ENCODE measurements around the gene ANKRD33. TPM values are rescaled to one million over a fixed set of nuclear protein-coding genes. Genes with fewer than 3 reads are reported as not detected.

Gene ANKRD33
- total RNA-seq, 1 experiment from 2014 or later, result not detected

DNA sequence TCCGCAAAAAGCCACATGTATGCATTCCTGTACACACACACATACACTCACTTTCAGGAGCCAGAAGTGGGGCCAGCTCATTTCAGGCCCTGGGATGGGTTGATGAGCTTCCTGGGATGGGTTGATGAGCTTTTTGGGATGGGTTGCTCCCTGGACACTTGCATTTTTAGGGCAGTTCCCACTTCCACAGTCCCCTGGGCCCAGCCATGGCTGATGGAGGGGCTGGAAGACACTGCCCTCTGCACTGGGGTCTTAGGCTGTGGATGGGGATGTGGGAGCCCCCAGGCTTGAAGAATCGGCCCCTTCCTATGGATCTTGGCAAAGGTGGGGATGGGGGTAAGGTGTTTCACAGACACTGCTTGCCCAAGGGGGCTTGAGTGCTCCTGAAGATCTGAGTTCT lies 32.1 kb downstream of the ANKRD33 start:
- no peak overlapping the region for H3K27ac Mint-ChIP-seq (ENCODE audit: unreplicated experiment)
- no TSS peak for BruUV-seq (replicated peaks)
- DNase-seq, result no peak
- ChIA-PET POLR2A (no interaction called here), CTCF (no interaction called here)
- no peak overlapping the region for H3K4me3 ChIP-seq (ENCODE audit: low read depth, low read length)
- H3K36me3 Mint-ChIP-seq (ENCODE audit: insufficient read depth, unreplicated experiment), result no peaks in the 10 kb centered on the region
- intact Hi-C loops (cut with micrococcal nuclease; ENCODE audit: unreplicated experiment), result no loop called here
- H3K4me3 Mint-ChIP-seq (ENCODE audit: unreplicated experiment), result no peak overlapping the region
- H3K9me3 Mint-ChIP-seq (ENCODE audit: unreplicated experiment), result no peaks in the 10 kb centered on the region
- no peaks in the 10 kb centered on the region for H3K27me3 Mint-ChIP-seq (ENCODE audit: insufficient read depth, unreplicated experiment)
- no peaks in the 10 kb centered on the region for H3K36me3 ChIP-seq (ENCODE audit: control insufficient read depth, insufficient read depth, low read length)
- H3K9me3 ChIP-seq, result no peaks in the 10 kb centered on the region
- peaks cover 15% of the 10 kb centered on the region for H3K4me1 Mint-ChIP-seq (ENCODE audit: low read depth, unreplicated experiment)
- peaks cover 9% of the 10 kb centered on the region for H3K4me1 ChIP-seq
- TF ChIP-seq, protein P1, sequence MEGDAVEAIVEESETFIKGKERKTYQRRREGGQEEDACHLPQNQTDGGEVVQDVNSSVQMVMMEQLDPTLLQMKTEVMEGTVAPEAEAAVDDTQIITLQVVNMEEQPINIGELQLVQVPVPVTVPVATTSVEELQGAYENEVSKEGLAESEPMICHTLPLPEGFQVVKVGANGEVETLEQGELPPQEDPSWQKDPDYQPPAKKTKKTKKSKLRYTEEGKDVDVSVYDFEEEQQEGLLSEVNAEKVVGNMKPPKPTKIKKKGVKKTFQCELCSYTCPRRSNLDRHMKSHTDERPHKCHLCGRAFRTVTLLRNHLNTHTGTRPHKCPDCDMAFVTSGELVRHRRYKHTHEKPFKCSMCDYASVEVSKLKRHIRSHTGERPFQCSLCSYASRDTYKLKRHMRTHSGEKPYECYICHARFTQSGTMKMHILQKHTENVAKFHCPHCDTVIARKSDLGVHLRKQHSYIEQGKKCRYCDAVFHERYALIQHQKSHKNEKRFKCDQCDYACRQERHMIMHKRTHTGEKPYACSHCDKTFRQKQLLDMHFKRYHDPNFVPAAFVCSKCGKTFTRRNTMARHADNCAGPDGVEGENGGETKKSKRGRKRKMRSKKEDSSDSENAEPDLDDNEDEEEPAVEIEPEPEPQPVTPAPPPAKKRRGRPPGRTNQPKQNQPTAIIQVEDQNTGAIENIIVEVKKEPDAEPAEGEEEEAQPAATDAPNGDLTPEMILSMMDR (IDR thresholded peaks at IDR 0.05; ENCODE audit: insufficient read depth in 1 of 2, low read depth in 1 of 2, low read length in 1 of 2, severe bottlenecking in 1 of 2, unreplicated experiment in 1 of 2), result no peak
- no peaks in the 10 kb centered on the region for H3K27me3 ChIP-seq (replicated peaks; ENCODE audit: control insufficient read depth, insufficient read depth, low read length)

- H3K27me3 Mint-ChIP-seq (ENCODE audit: insufficient read depth, unreplicated experiment), result no peaks in the 10 kb centered on the region
- no peaks in the 10 kb centered on the region for H3K9me3 Mint-ChIP-seq (ENCODE audit: unreplicated experiment)
- TF ChIP-seq, protein P1 (IDR thresholded peaks at IDR 0.05; ENCODE audit: insufficient read depth in 1 of 2, low read depth in 1 of 2, low read length in 1 of 2, severe bottlenecking in 1 of 2, unreplicated experiment in 1 of 2), result no peak
- Histone ChIP-seq H3K4me3 (ENCODE audit: low read depth, low read length) (no peak overlapping the region), H3K36me3 (ENCODE audit: control insufficient read depth, insufficient read depth, low read length) (no peaks in the 10 kb centered on the region), H3K4me1 (peaks cover 20% of the 10 kb centered on the region), H3K9me3 (no peaks in the 10 kb centered on the region), H3K27me3 (replicated peaks; ENCODE audit: control insufficient read depth, insufficient read depth, low read length) (no peaks in the 10 kb centered on the region)
- BruUV-seq (replicated peaks), result no TSS peak
- DNase-seq, result no peak
- no peaks in the 10 kb centered on the region for H3K36me3 Mint-ChIP-seq (ENCODE audit: insufficient read depth, unreplicated experiment)
- H3K27ac Mint-ChIP-seq (ENCODE audit: unreplicated experiment), result no peak overlapping the region
- intact Hi-C loops (cut with micrococcal nuclease; ENCODE audit: unreplicated experiment), result no loop called here
- peaks cover 19% of the 10 kb centered on the region for H3K4me1 Mint-ChIP-seq (ENCODE audit: low read depth, unreplicated experiment)
- H3K4me3 Mint-ChIP-seq (ENCODE audit: unreplicated experiment), result no peak overlapping the region
- ChIA-PET POLR2A (no interaction called here), CTCF (interaction anchor here (1.6 kb wide), 1 partner anchor 26 kb away, joined by 5 read pairs; no protein-coding TSS in a partner anchor)
These were observed 33.3 kb downstream of the ANKRD33 start for GRCh38 chr12:51921017-51921725.

DNA sequence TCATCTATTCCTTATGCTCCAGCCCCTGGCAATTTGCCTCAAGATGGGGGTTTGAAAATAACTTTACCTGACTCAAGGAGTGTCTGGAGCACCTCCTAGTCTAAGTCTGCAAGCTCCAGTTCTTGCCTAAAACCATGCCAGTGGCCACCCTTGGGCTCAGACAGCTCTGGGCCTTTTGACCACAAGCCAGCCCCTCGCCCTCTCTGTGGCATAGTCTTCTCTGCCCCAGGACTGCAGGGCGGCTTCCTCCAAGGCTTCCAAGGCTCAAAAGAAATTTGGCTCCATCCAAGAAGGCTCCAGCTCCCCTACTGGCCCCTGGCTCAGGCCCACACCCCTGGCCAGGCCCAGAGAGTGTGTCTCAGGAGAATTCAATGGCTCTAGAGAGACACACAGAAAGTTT lies 34.2 kb downstream of the ANKRD33 start:
- Mint-ChIP-seq H3K4me3 (ENCODE audit: unreplicated experiment) (no peak overlapping the region), H3K36me3 (ENCODE audit: insufficient read depth, unreplicated experiment) (no peaks in the 10 kb centered on the region), H3K9me3 (ENCODE audit: unreplicated experiment) (no peaks in the 10 kb centered on the region), H3K4me1 (ENCODE audit: low read depth, unreplicated experiment) (peaks cover 26% of the 10 kb centered on the region), H3K27me3 (ENCODE audit: insufficient read depth, unreplicated experiment) (no peaks in the 10 kb centered on the region), H3K27ac (ENCODE audit: unreplicated experiment) (no peak overlapping the region)
- TF ChIP-seq, protein P1 (IDR thresholded peaks at IDR 0.05; ENCODE audit: insufficient read depth in 1 of 2, low read depth in 1 of 2, low read length in 1 of 2, severe bottlenecking in 1 of 2, unreplicated experiment in 1 of 2), result no peak
- Histone ChIP-seq H3K36me3 (ENCODE audit: control insufficient read depth, insufficient read depth, low read length) (no peaks in the 10 kb centered on the region), H3K4me3 (ENCODE audit: low read depth, low read length) (no peak overlapping the region), H3K4me1 (peaks cover 30% of the 10 kb centered on the region), H3K9me3 (no peaks in the 10 kb centered on the region), H3K27me3 (replicated peaks; ENCODE audit: control insufficient read depth, insufficient read depth, low read length) (no peaks in the 10 kb centered on the region)
- no peak for DNase-seq
- intact Hi-C loops (cut with micrococcal nuclease; ENCODE audit: unreplicated experiment), result no loop called here
- BruUV-seq (replicated peaks), result no TSS peak
- POLR2A ChIA-PET, result no interaction called here
- CTCF ChIA-PET, result interaction anchor here (1.0 to 1.6 kb wide), 3 partner anchors 10 to 56 kb away, joined by 3 to 5 read pairs (median 4); no protein-coding TSS in a partner anchor

All from Caco-2 (cell line).